K562 (cell line): ENCODE measurements around the gene BTBD2. TPM values are rescaled to one million over a fixed set of nuclear protein-coding genes. Genes with fewer than 3 reads are reported as not detected.
A peak's percentile ranks its signal among the peaks of the same experiment; 100 is the strongest.

ENCODE experiments used
- BDP1 ChIP-seq: IDR thresholded peaks from 3 replicates; pipeline ENCODE4 v1.6.1; 2011; ENCODE audit not compliant: insufficient read length, insufficient read depth
- C11orf30 ChIP-seq: fragments of 450-650 bp; IDR thresholded peaks from 2 replicates; pipeline ENCODE4 v1.6.1; 2016; ENCODE audit warnings: low read depth, mild to moderate bottlenecking
- DDX20 ChIP-seq: fragments of 450-650 bp; IDR thresholded peaks from 2 replicates; pipeline ENCODE4 v1.6.1; 2016; ENCODE audit warnings: missing genetic modification characterization, low read depth, mild to moderate bottlenecking, missing compliant biosample characterization, moderate library complexity
- E2F3 ChIP-seq: fragments of 250-450 bp; sonication (Bioruptor Pico); IDR thresholded peaks from 2 replicates; pipeline ENCODE4 v1.4.0; 2020; ENCODE audit warnings: mild to moderate bottlenecking
- EHMT2 ChIP-seq: fragments of 450-650 bp; IDR thresholded peaks from 2 replicates; pipeline ENCODE4 v1.6.1; 2018; ENCODE audit warnings: antibody characterized with exemption
- FOXA3 ChIP-seq, 2 experiments: fragments of 450-650 bp in 1 of 2; sonication (generic) in 1 of 2; formaldehyde crosslinking; IDR thresholded peaks in 1 of 2; conservative IDR thresholded peaks in 1 of 2; 2 replicates each; pipeline versions ENCODE4 v1.4.0 to v1.8.0; 2020 to 2022; ENCODE audit warnings: mild to moderate bottlenecking in 2 of 2, missing genetic modification reagents in 1 of 2
- HMG20A ChIP-seq: fragments of 450-650 bp; formaldehyde crosslinking; conservative IDR thresholded peaks from 2 replicates; pipeline ENCODE4 v1.4.0; 2020; ENCODE audit warnings: mild to moderate bottlenecking, mixed read lengths
- KAT8 ChIP-seq: fragments of 450-650 bp; IDR thresholded peaks from 2 replicates; pipeline ENCODE4 v1.6.1; 2016; ENCODE audit warnings: low read depth, mild to moderate bottlenecking
- MEF2D ChIP-seq: conservative IDR thresholded peaks from 2 replicates; pipeline ENCODE4 v1.6.1; 2016; ENCODE audit warnings: low read depth, missing genetic modification characterization, missing compliant biosample characterization
- NUFIP1 ChIP-seq: fragments of 450-650 bp; IDR thresholded peaks from 2 replicates; pipeline ENCODE4 v1.6.1; 2018; ENCODE audit not compliant: partially characterized antibody
- PHB2 ChIP-seq: fragments of 450-650 bp; IDR thresholded peaks from 2 replicates; pipeline ENCODE4 v1.6.1; 2017; ENCODE audit warnings: low read depth
- PHF21A ChIP-seq: fragments of 450-650 bp; IDR thresholded peaks from 2 replicates; pipeline ENCODE4 v1.6.1; 2017; ENCODE audit warnings: low read depth, borderline replicate concordance
- RAD21 ChIP-seq, 2 experiments: fragments of 250-450 bp in 1 of 2; fragments of 450-650 bp in 1 of 2; sonication (Bioruptor Pico) in 1 of 2; formaldehyde crosslinking in 1 of 2; IDR thresholded peaks in 1 of 2; conservative IDR thresholded peaks in 1 of 2; 2 replicates each; pipeline versions ENCODE4 v1.4.0 to v1.8.0; 2020 to 2022; ENCODE audit warnings: mild to moderate bottlenecking in 2 of 2, moderate library complexity in 1 of 2
- RNF219 ChIP-seq: fragments of 250-450 bp; sonication (Bioruptor Pico); IDR thresholded peaks from 2 replicates; pipeline ENCODE4 v1.5.0; 2022; ENCODE audit warnings: mild to moderate bottlenecking
- RUNX1 ChIP-seq: sonication (generic); IDR thresholded peaks from 2 replicates; pipeline ENCODE4 v1.6.1; 2016; ENCODE audit warnings: antibody characterized with exemption, low read depth
- TRIM28 ChIP-seq: fragments of 450-650 bp; IDR thresholded peaks from 2 replicates; pipeline ENCODE4 v1.6.1; 2017
- VEZF1 ChIP-seq: fragments of 200-800 bp; sonication (Bioruptor generic); IDR thresholded peaks from 2 replicates; pipeline ENCODE4 v1.6.1; 2017; ENCODE audit warnings: missing genetic modification characterization, missing compliant biosample characterization
- ZC3H8 ChIP-seq: fragments of 450-650 bp; IDR thresholded peaks from 2 replicates; pipeline ENCODE4 v1.6.1; 2017
- ZKSCAN3 ChIP-seq: fragments of 250-450 bp; sonication (Bioruptor Pico); IDR thresholded peaks from 2 replicates; pipeline ENCODE4 v1.4.0; 2020
- ZNF175 ChIP-seq: fragments of 200-800 bp; sonication (Bioruptor generic); IDR thresholded peaks from 2 replicates; pipeline ENCODE4 v1.6.1; 2016; ENCODE audit warnings: low read depth, mild to moderate bottlenecking, missing genetic modification characterization, missing compliant biosample characterization
- ZNF232 ChIP-seq: sonication (generic); formaldehyde crosslinking; IDR thresholded peaks from 2 replicates; pipeline ENCODE4 v1.8.0; 2022; ENCODE audit warnings: mild to moderate bottlenecking, missing genetic modification reagents
- ZNF436 ChIP-seq: fragments of 250-450, 450-650 bp; sonication (Bioruptor Pico); formaldehyde crosslinking; IDR thresholded peaks from 2 replicates; pipeline ENCODE4 v1.7.0; 2020; ENCODE audit warnings: mild to moderate bottlenecking
- ZNF668 ChIP-seq: fragments of 250-450 bp; sonication (Bioruptor Pico); IDR thresholded peaks from 2 replicates; pipeline ENCODE4 v1.8.0; 2022; ENCODE audit warnings: mild to moderate bottlenecking, inconsistent platforms
- ZNF695 ChIP-seq: fragments of 450-650 bp; formaldehyde crosslinking; IDR thresholded peaks from 2 replicates; pipeline ENCODE4 v1.4.0; 2020; ENCODE audit warnings: mild to moderate bottlenecking, moderate library complexity
- polyA plus RNA-seq, 8 experiments: library from polyadenylated mRNA; depleted of rRNA in 4 of 8; stranded (reverse) in 5 of 8; unstranded in 3 of 8; fragments of >200 nt; fragmentation: Nextera tagmentation in 2 of 8; fragmentation: Illumina TruSeq in 1 of 8; extraction: Ambion mirVana in 2 of 8; extraction: Trizol in 1 of 8; gene quantifications; 2 replicates each; pipeline versions ENCODE4 v1.2.1 to v1.2.3, GENCODE V29; 2011 to 2014; ENCODE audit warnings: inconsistent platforms in 1 of 8, missing spikeins in 1 of 8
- total RNA-seq, 7 experiments: library from RNA; depleted of rRNA in 6 of 7; stranded (reverse); fragments of >200 nt in 6 of 7; fragmentation: Illumina TruSeq in 2 of 7; extraction: Trizol in 2 of 7; gene quantifications; 2 replicates each; pipeline versions ENCODE4 v1.2.1 to v1.2.3, GENCODE V29; 2011 to 2021; ENCODE audit warnings: low replicate concordance in 1 of 7
- TF ChIP-seq, protein P1 (sequence below): sonication (generic); formaldehyde crosslinking; IDR thresholded peaks from 2 replicates; pipeline ENCODE4 v1.8.0; 2022; ENCODE audit warnings: missing genetic modification reagents, mild to moderate bottlenecking, borderline replicate concordance

The BTBD2 gene
- total and polyA plus RNA-seq, 9 of the 15 experiments (the other 6 are each of a cell fraction or from before 2014, with no cell fraction given), result 0.10 to 15.6 (median 6.9) TPM

GRCh38 chr19:2060884-2061494 is 45.5 kb upstream of the BTBD2 start (continued):
- TF ChIP-seq BDP1, result no peak
- TF ChIP-seq NUFIP1, result no peak
- no peak for TF ChIP-seq EHMT2
- no peak for TF ChIP-seq ZC3H8
- no peak; the same call in 1 of the 2 replicates for TF ChIP-seq ZNF175
- TF ChIP-seq ZNF232 (CRISPR knock-in tag), result no peak
- TF ChIP-seq PHB2, result no peak
- TF ChIP-seq MEF2D (tag), result no peak
- TF ChIP-seq E2F3, result peak; percentile 63; the same call in 1 of the 2 replicates
- TF ChIP-seq ZKSCAN3 (CRISPR knock-in tag), result no peak
- no peak for TF ChIP-seq RAD21 (CRISPR knock-in tag; conservative IDR thresholded peaks at IDR 0.05 in 1 of 2, IDR thresholded peaks at IDR 0.05 in 1 of 2)
- TF ChIP-seq ZNF436, result no peak
- TF ChIP-seq ZNF695 (CRISPR knock-in tag), result no peak
- no peak for TF ChIP-seq TRIM28
- no peak for TF ChIP-seq DDX20
- TF ChIP-seq VEZF1, result peak; percentile 94
- TF ChIP-seq ZNF668, result no peak
- no peak for TF ChIP-seq KAT8
- no peak for TF ChIP-seq RUNX1
- no peak for TF ChIP-seq FOXA3 (CRISPR knock-in tag; conservative IDR thresholded peaks at IDR 0.05 in 1 of 2, IDR thresholded peaks at IDR 0.05 in 1 of 2)
- TF ChIP-seq RNF219 (CRISPR knock-in tag), result no peak
- TF ChIP-seq, protein P1, sequence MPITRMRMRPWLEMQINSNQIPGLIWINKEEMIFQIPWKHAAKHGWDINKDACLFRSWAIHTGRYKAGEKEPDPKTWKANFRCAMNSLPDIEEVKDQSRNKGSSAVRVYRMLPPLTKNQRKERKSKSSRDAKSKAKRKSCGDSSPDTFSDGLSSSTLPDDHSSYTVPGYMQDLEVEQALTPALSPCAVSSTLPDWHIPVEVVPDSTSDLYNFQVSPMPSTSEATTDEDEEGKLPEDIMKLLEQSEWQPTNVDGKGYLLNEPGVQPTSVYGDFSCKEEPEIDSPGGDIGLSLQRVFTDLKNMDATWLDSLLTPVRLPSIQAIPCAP (CRISPR knock-in tag), result no peak
- TF ChIP-seq PHF21A, result 0 out of 2 replicates have a peak, but pooled peaks have one; percentile 21
- no peak for TF ChIP-seq HMG20A (CRISPR knock-in tag)
- TF ChIP-seq C11orf30, result peak; percentile 72
